SK-N-SH (cell line): ENCODE results near the gene IRF2BP1.

Experiments
- CHD2 ChIP-seq: fragments of 150-350 bp; IDR thresholded peaks from 2 replicates; pipeline ENCODE4 v1.6.1; 2018; ENCODE audit warnings: low read length; ENCODE audit not compliant: partially characterized antibody
- CTCF ChIP-seq: fragments of 200-600 bp; sonication (generic); IDR thresholded peaks from 2 replicates; pipeline ENCODE4 v1.6.1; 2017; ENCODE audit warnings: antibody characterized with exemption, mild to moderate bottlenecking, moderate library complexity
- EP300 ChIP-seq, 2 experiments: IDR thresholded peaks; 2 replicates each; pipeline versions ENCODE4 v1.4.0 to v1.6.1; 2012; ENCODE audit warnings: borderline replicate concordance in 1 of 2, low read depth in 1 of 2, low read length in 1 of 2
- GABPA ChIP-seq: IDR thresholded peaks from 2 replicates; pipeline ENCODE4 v1.4.0; 2012; ENCODE audit warnings: low read depth, mild to moderate bottlenecking
- JUND ChIP-seq: IDR thresholded peaks from 2 replicates; pipeline ENCODE4 v1.4.0; 2012
- MAX ChIP-seq: IDR thresholded peaks from 2 replicates; pipeline ENCODE4 v1.4.0; 2012; ENCODE audit warnings: low read depth
- POLR2AphosphoS5 ChIP-seq: IDR thresholded peaks from 2 replicates; pipeline ENCODE4 v1.6.1; 2012; ENCODE audit warnings: low read depth, low read length
- RAD21 ChIP-seq: IDR thresholded peaks from 2 replicates; pipeline ENCODE4 v1.6.1; 2012; ENCODE audit warnings: mild to moderate bottlenecking, low read length
- REST ChIP-seq: IDR thresholded peaks from 2 replicates; pipeline ENCODE4 v1.6.1; 2012; ENCODE audit warnings: mild to moderate bottlenecking, low read depth, low read length, moderate library complexity
- SIN3A ChIP-seq: IDR thresholded peaks from 2 replicates; pipeline ENCODE4 v1.6.1; 2012; ENCODE audit warnings: low read depth, mild to moderate bottlenecking, low read length, moderate library complexity, borderline replicate concordance
- TCF12 ChIP-seq: IDR thresholded peaks from 2 replicates; pipeline ENCODE4 v1.4.0; 2012

- no peak for TF ChIP-seq MAX
- no peak for TF ChIP-seq EP300 (IDR thresholded peaks at IDR 0.05; ENCODE audit: borderline replicate concordance in 1 of 2, low read depth in 1 of 2, low read length in 1 of 2)
- no peak for TF ChIP-seq REST
- TF ChIP-seq CTCF: no peak
- TF ChIP-seq CHD2: no peak
- no peak for TF ChIP-seq GABPA
- no peak for TF ChIP-seq POLR2AphosphoS5
- no peak for TF ChIP-seq TCF12
- no peak for TF ChIP-seq RAD21
- no peak for TF ChIP-seq JUND
- TF ChIP-seq SIN3A: no peak
These were observed 15.1 kb downstream of the IRF2BP1 start for GRCh38 chr19:45870798-45871197.
